Stomach (tissue), 4 donors: ENCODE measurements around the gene EEF1G.

Experiments
- POLR2A ChIP-seq, 4 donors: fragments of 450-650 bp; IDR thresholded peaks; one replicate each; pipeline ENCODE4 v1.6.1; 2016; ENCODE audit warnings: antibody characterized with exemption in 4 of 4, control low read depth in 2 of 4, mild to moderate bottlenecking in 1 of 4, moderate library complexity in 1 of 4
- POLR2AphosphoS5 ChIP-seq, 3 donors: sonication (generic); formaldehyde crosslinking; IDR thresholded peaks; one replicate each; pipeline ENCODE4 v1.6.1; 2016; ENCODE audit warnings: antibody characterized with exemption in 3 of 3
- TF ChIP-seq, protein P1 (sequence below), 7 experiments: fragments of 450-650 bp in 4 of 7; fragments of 200-600 bp in 3 of 7; sonication (generic) in 3 of 7; IDR thresholded peaks; one replicate each; pipeline ENCODE4 v1.5.1; 2016 to 2019; ENCODE audit warnings: antibody characterized with exemption in 7 of 7, control low read depth in 2 of 7, mild to moderate bottlenecking in 1 of 7

GRCh38 chr11:62604460-62605120 is 30.9 kb upstream of the EEF1G start:
- TF ChIP-seq, protein P1, sequence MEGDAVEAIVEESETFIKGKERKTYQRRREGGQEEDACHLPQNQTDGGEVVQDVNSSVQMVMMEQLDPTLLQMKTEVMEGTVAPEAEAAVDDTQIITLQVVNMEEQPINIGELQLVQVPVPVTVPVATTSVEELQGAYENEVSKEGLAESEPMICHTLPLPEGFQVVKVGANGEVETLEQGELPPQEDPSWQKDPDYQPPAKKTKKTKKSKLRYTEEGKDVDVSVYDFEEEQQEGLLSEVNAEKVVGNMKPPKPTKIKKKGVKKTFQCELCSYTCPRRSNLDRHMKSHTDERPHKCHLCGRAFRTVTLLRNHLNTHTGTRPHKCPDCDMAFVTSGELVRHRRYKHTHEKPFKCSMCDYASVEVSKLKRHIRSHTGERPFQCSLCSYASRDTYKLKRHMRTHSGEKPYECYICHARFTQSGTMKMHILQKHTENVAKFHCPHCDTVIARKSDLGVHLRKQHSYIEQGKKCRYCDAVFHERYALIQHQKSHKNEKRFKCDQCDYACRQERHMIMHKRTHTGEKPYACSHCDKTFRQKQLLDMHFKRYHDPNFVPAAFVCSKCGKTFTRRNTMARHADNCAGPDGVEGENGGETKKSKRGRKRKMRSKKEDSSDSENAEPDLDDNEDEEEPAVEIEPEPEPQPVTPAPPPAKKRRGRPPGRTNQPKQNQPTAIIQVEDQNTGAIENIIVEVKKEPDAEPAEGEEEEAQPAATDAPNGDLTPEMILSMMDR (IDR thresholded peaks at IDR 0.05), result no peak
- TF ChIP-seq POLR2A (IDR thresholded peaks at IDR 0.05), result no peak
- no peak for TF ChIP-seq POLR2AphosphoS5 (IDR thresholded peaks at IDR 0.05)
